Measurements from ENCODE around the gene UBE2O.
"Not testable (repeated sequence)": the region's sequence is repeated elsewhere in the genome, so short reads cannot be mapped to it uniquely, and the experiment has no call there.

Gene UBE2O

DNA sequence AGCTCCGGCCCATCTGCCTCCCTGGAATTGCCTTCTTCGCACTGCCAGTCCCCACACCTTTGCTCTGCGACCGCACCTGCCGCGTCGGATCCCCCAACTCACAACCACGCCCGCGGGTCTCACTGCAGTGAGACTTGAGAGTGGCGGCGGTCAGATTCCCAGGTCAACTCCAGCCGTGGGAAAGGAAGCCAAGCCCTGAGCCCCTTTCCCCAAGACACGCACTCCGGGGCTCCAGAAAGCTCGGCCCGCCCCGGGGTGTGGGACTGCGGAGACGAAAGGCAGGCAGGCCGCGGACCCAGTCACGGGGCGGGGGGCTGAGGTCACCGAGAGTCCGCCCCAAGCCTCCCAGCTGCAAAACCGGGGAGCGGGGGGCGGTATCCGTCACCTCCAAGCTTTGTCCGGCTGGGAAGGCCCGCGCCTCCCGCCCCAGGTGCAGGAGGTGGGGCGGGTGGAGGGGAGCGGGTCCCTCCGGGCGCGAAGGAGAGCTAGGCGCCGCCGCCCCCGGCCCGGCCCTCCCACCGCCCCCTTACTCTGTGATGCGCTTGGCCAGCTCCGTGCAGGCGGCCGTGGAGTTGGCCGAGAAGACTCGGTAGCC lies 99.9 kb downstream of the UBE2O start:
- DNase-seq (ENCODE audit: low read depth, low spot score), result no peak

DNA sequence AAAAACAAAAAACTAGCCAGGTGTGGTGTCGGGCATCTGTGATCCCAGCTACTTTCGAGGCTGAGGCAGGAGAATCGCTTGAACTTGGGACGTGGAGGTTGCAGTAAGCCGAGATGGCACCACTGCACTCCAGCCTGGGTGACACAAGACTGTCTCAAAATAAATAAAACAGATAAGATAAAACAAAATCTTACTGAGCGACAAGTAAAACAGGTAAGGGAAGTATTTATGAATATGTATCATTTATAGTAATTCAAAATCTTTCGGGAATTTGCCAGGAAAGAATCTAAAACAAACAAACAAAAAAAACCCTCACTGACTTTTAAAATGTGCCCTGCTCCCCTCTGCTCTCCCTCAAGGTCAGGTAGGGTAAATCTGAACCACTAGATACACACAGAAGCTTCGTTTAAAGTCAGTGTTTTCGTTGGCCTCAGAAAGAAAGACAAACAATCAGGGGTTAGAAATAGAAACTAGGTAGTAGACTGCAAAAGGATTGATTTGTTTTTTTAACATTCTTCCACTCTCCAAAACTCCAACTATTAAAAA lies 101.4 kb downstream of the UBE2O start:
- DNase-seq (ENCODE audit: low read depth, low spot score), result no peak

- no peak for DNase-seq (ENCODE audit: low read depth, low spot score)
Measured at GRCh38 chr17:76350463-76350862, 102.5 kb downstream of the UBE2O start.

DNA sequence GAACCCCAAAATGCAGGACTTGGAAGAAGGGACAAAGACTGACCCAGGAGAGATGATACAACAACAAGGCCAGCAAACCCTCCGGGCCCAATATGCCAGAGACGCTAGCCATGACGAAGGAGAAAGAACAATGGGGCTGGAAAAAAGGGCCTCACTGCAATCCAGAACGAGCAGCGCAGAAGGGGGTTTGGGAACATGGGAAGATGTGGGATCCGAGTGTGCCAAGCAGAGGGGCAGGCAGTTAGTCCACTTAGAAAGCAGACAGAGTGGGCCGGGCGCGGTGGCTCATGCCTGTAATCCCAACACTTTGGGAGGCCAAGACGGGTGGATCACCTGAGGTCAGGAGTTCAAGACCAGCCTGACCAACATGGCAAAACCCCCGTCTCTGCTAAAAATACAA lies 106.0 kb downstream of the UBE2O start:
- not testable (repeated sequence) for DNase-seq (ENCODE audit: low read depth, low spot score)

DNA sequence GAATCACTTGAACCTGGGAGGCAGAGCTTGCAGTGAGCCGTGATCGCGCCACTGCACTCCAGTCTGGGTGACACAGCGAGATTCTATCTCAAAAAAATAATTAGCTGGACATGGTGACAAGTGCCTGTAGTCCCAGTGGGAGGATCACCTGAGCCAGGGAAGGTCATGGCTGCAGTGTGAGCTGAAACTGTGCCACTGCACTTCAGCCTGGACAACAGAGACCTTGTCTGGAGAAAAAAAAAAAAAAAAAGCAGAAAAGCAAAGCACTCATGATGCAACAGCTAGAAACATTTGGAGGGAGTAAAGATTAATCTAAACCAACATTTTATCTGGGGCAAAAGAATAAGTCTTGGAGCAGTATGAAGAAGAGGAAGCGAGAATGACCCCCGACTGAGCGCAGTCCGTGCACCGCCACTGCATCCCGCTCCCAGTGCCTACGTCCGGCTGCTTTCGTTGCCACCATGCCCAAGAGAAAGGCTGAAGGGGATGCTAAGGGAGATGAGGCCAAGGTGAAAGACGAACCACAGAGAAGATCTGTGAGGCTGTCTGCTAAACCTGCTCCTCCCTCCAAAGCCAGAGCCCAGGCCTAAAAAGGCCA lies 107.5 kb downstream of the UBE2O start:
- no peak for DNase-seq (ENCODE audit: low read depth, low spot score)

DNA sequence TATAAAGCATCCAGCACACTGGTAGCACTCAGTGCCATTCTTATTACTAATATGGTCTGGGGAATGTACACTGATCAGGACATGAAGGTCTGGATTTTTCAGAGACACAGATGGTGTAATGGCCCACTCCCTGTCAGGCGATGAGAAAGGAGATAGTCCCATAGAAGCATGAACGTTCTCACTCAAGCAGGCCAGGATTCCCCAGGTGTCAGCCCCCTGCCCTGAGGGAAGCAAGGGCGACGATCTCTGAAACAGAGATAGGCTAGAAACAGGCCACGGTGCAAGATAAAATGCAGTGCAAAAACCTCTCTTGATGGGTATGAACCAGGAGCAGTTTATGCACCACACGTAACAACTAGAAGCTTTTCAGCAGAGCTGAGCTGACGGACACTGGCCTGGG lies 109.8 kb downstream of the UBE2O start:
- no peak for DNase-seq (ENCODE audit: low read depth, low spot score)

DNA sequence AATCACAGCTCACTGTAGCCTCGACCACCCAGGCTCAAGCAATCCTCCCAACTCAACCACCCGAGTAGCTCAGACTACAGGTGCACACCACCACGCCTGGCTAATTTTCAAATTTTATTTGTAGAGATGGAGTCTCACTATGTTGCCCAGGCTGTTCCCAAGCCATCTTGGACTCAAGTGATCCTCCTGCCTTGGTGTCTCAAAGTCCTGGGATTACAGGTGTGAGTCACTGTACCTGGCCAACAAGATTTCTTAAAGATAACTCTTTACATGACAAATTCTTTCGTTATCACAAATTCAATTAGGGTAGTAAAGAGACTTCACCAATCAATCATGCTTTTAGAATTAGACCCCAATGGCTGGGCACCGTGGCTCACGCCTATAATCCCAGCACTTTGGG lies 111.7 kb downstream of the UBE2O start:
- DNase-seq (ENCODE audit: low read depth, low spot score), result no peak
